ENCODE results near the gene HOXB7.

Gene HOXB7

GRCh38 chr17:48636177-48637018 is 25.6 kb upstream of the HOXB7 start:
- peak; percentile 76 to 97 for DNase-seq

GRCh38 chr17:48634493-48635208 is 23.8 kb upstream of the HOXB7 start:
- no peak for DNase-seq

GRCh38 chr17:48633266-48633677 is 22.5 kb upstream of the HOXB7 start:
- DNase-seq: no peak

- DNase-seq: no peak
Observed at GRCh38 chr17:48632579-48633265, 21.9 kb upstream of the HOXB7 start.

GRCh38 chr17:48631693-48632578 is 21.1 kb upstream of the HOXB7 start:
- DNase-seq: no peak

- no peak for DNase-seq
Observed at GRCh38 chr17:48630925-48631692, 20.3 kb upstream of the HOXB7 start.

- no peak for DNase-seq
Observed at GRCh38 chr17:48630009-48630924, 19.4 kb upstream of the HOXB7 start.

- no peak for DNase-seq
Observed at GRCh38 chr17:48629411-48629759, 18.6 kb upstream of the HOXB7 start.

- DNase-seq: no peak
Observed at GRCh38 chr17:48628649-48629410, 18.0 kb upstream of the HOXB7 start.

- DNase-seq: no peak
Observed at GRCh38 chr17:48627623-48628521, 17.1 kb upstream of the HOXB7 start.

GRCh38 chr17:48627118-48627597 is 16.3 kb upstream of the HOXB7 start:
- DNase-seq: no peak

GRCh38 chr17:48626245-48627117 is 15.7 kb upstream of the HOXB7 start, which contains the start of gene HOXB9:
TSS of gene HOXB9 (minus strand) at chr17:48626358. CDS start at chr17:48626269, 89 bp downstream.
- no peak for DNase-seq

GRCh38 chr17:48625495-48626244 is 14.9 kb upstream of the HOXB7 start:
- peak in 1 of 2 experiments; percentile 86 for DNase-seq

GRCh38 chr17:48624544-48625494 is 14.0 kb upstream of the HOXB7 start:
- peak in 1 of 2 experiments; percentile 63 for DNase-seq

- DNase-seq: no peak
Observed at GRCh38 chr17:48624118-48624517, 13.3 kb upstream of the HOXB7 start.

All from NCI-H526 (cell line).